Measurements from ENCODE around the gene BCAS1. TPM values are rescaled to one million over a fixed set of nuclear protein-coding genes. Genes with fewer than 3 reads are reported as not detected.
"Not testable (repeated sequence)": the region's sequence is repeated elsewhere in the genome, so short reads cannot be mapped to it uniquely, and the experiment has no call there.

Gene BCAS1
- total and polyA plus RNA-seq, 10 of the 15 experiments (the other 5 are each of a cell fraction or from before 2014, with no cell fraction given) = 0.21 to 1.4 (median 0.55) TPM

DNA sequence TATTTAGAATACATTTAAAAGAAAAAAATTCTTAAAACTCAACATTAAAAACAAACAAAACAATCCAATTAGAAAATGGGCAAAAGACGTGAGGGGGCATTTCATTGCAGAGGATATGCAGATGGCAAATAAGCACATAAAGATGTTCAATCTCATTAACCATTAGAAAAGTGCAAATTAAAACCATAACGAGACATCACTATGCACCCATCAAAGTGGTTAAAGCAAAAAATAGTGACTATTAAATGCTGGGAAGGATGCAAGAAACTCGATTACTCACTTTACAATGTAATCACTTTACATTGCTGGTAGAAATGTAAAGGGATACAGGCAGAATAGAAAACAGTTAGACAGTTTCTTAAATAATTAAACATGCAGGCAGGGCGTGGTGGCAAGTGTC lies 59.0 kb downstream of the BCAS1 start (continued):
- no peak for TF ChIP-seq CEBPZ (IDR thresholded peaks at IDR 0.05; ENCODE audit: low read depth, low read length)

DNA sequence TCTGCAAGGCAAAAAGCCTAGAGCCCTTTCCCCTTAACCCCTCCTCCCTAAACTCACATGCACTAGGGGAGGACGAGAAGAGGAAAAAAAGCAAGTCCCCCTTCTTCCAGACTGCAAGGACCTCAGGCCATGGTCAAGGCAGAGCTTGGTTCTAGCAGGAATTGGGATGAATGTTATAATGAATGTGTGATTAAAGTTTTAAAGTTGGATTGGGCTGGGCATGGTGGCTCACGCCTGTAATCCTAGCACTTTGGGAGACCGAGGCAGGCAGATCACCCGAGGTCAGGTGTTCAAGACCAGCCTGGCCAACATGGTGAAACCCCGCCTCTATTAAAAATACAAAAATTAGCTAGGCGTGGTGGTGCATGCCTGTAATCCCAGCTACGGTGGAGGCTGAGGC lies 64.2 kb downstream of the BCAS1 start:
- H3K27me3 ChIP-seq (replicated peaks in 1 of 2; ENCODE audit: control insufficient read depth in 2 of 2, insufficient read depth in 2 of 2, low read length in 1 of 2); intact Hi-C loops (cut with micrococcal nuclease; ENCODE audit: unreplicated experiment); H3K36me3 ChIP-seq (ENCODE audit: control insufficient read depth in 2 of 2, insufficient read depth in 2 of 2, low read length in 1 of 2); FAIRE-seq; H3K27ac ChIP-seq (ENCODE audit: control insufficient read depth, insufficient read depth); DNase-seq (ENCODE audit: low read depth, low spot score); RAD21 ChIA-PET (ENCODE audit: unreplicated experiment); H2AFZ ChIP-seq (ENCODE audit: control insufficient read depth, low read depth, low read length); H3K4me3 ChIP-seq; H3K4me2 ChIP-seq (ENCODE audit: control insufficient read depth, insufficient read depth); H3K9ac ChIP-seq (ENCODE audit: control insufficient read depth, insufficient read depth, low read length); BruUV-seq (replicated peaks); H4K20me1 ChIP-seq (ENCODE audit: control insufficient read depth, insufficient read depth); in situ Hi-C loops (cut with MboI); ATAC-seq; H3K79me2 ChIP-seq (ENCODE audit: control insufficient read depth, insufficient read depth, low read length); POLR2A ChIA-PET; H3K9me3 ChIP-seq (replicated peaks; ENCODE audit: control insufficient read depth, insufficient read depth, low read length): not testable (repeated sequence)
- TF ChIP-seq NFXL1 (IDR thresholded peaks at IDR 0.05; ENCODE audit: borderline replicate concordance) = 0 out of 2 replicates have a peak, but pooled peaks have one; percentile 50
- TF ChIP-seq ETV6 (conservative IDR thresholded peaks at IDR 0.05 in 1 of 2, IDR thresholded peaks at IDR 0.05 in 1 of 2; ENCODE audit: borderline replicate concordance in 1 of 2, low read depth in 1 of 2) = peak in 1 of 2 experiments; percentile 69; a peak in 1 of 4 replicates
- H3K4me1 ChIP-seq (ENCODE audit: control insufficient read depth, insufficient read depth, low read length) = peaks cover 16% of the 10 kb centered on the region; the same call in 1 of the 2 replicates
- ChIA-PET SMC1A (ENCODE audit: uncharacterized antibody, unreplicated experiment) (interaction anchor here (0.8 to 1.9 kb wide), 2 partner anchors 10 to 15 kb away, joined by 3 to 6 read pairs; no protein-coding TSS in a partner anchor), CTCF (interaction anchor here (0.7 to 0.9 kb wide), 2 partner anchors 10 to 67 kb away, joined by 4 to 5 read pairs; no protein-coding TSS in a partner anchor)
- WGBS (ENCODE audit: insufficient coverage, insufficient replicate concordance, low lambda C conversion rate, missing lambda C conversion rate) = 80% methylated on average over 7 of the region's 7 CpGs
